Measurements from ENCODE around the gene ZNF76.

DNA sequence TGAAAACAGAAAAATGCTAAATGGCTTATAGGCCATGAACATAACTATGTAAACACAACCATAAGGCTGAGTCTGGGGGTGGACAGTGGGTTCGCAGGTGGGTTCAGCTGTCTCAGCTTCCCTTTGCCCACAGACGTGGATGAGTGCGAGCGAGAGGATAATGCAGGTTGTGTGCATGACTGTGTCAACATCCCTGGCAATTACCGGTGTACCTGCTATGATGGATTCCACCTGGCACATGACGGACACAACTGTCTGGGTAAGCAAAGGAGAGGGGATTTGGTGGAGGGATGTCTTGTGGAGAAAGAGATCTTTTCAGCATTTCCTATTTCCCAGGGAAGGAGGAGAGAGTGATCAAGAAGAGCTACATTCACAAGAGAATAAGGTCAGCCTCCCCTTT lies 31.1 kb upstream of the ZNF76 start:
- TF ChIP-seq EZH2 (IDR thresholded peaks at IDR 0.05) (no peak), POLR2AphosphoS5 (IDR thresholded peaks at IDR 0.05; ENCODE audit: borderline replicate concordance, low read depth, low read length) (no peak)
